HEK293T (cell line): ENCODE data around the gene TAF4B.

ENCODE experiments used
- ARNT ChIP-seq: fragments of 450-650 bp; IDR thresholded peaks from 2 replicates; pipeline ENCODE4 v1.6.1; 2017; ENCODE audit warnings: mild to moderate bottlenecking
- BHLHE40 ChIP-seq: fragments of 450-650 bp; IDR thresholded peaks from 2 replicates; pipeline ENCODE4 v1.6.1; 2016; ENCODE audit warnings: mild to moderate bottlenecking, moderate library complexity, borderline replicate concordance
- CTBP1 ChIP-seq: fragments of 450-650 bp; IDR thresholded peaks from 2 replicates; pipeline ENCODE4 v1.6.1; 2016; ENCODE audit warnings: borderline replicate concordance
- ELF4 ChIP-seq: fragments of 450-650 bp; IDR thresholded peaks from 2 replicates; pipeline ENCODE4 v1.6.1; 2017; ENCODE audit warnings: antibody characterized with exemption
- FOXA1 ChIP-seq: fragments of 450-650 bp; IDR thresholded peaks from 2 replicates; pipeline ENCODE4 v1.6.1; 2016; ENCODE audit warnings: mild to moderate bottlenecking
- FOXM1 ChIP-seq: fragments of 450-650 bp; IDR thresholded peaks from 2 replicates; pipeline ENCODE4 v1.6.1; 2017; ENCODE audit warnings: mild to moderate bottlenecking, borderline replicate concordance
- HDGF ChIP-seq: fragments of 450-650 bp; IDR thresholded peaks from 2 replicates; pipeline ENCODE4 v1.6.1; 2017; ENCODE audit warnings: antibody characterized with exemption, borderline replicate concordance
- NFRKB ChIP-seq: fragments of 450-650 bp; IDR thresholded peaks from 2 replicates; pipeline ENCODE4 v1.6.1; 2016; ENCODE audit warnings: mild to moderate bottlenecking, moderate library complexity
- PKNOX1 ChIP-seq: fragments of 450-650 bp; IDR thresholded peaks from 2 replicates; pipeline ENCODE4 v1.6.1; 2016
- SP1 ChIP-seq: fragments of 450-650 bp; IDR thresholded peaks from 2 replicates; pipeline ENCODE4 v1.6.1; 2017
- SUZ12 ChIP-seq: fragments of 450-650 bp; IDR thresholded peaks from 2 replicates; pipeline ENCODE4 v1.6.1; 2016; ENCODE audit warnings: mild to moderate bottlenecking
- TARDBP ChIP-seq: fragments of 450-650 bp; IDR thresholded peaks from 2 replicates; pipeline ENCODE4 v1.6.1; 2016
- ZNF384 ChIP-seq: fragments of 450-650 bp; IDR thresholded peaks from 2 replicates; pipeline ENCODE4 v1.6.1; 2016

- TF ChIP-seq PKNOX1 (no peak), BHLHE40 (no peak), ZNF384 (no peak), FOXM1 (no peak), SP1 (no peak), ELF4 (no peak), NFRKB (no peak), ARNT (no peak), HDGF (no peak), CTBP1 (no peak), SUZ12 (no peak), FOXA1 (no peak), TARDBP (no peak)
Measured at GRCh38 chr18:26425148-26425531, 198.9 kb downstream of the TAF4B start.
